Ovary (tissue), 9 donors: ENCODE data around the gene HSPB7. TPM values are rescaled to one million over a fixed set of nuclear protein-coding genes. Genes with fewer than 3 reads are reported as not detected.
"Not testable (repeated sequence)": the region's sequence is repeated elsewhere in the genome, so short reads cannot be mapped to it uniquely, and the experiment has no call there.

Experiments
- DNase-seq, 5 donors: peaks; one replicate each; pipeline ENCODE4 v3.0.0-alpha.2; 2019 to 2020
- H3K27ac ChIP-seq, 2 donors: fragments of 200-600 bp; one replicate each; pipeline versions ENCODE4 v1.5.1 to v1.8.0; 2019 to 2022
- H3K27me3 ChIP-seq: fragments of 200-600 bp; one replicate; pipeline ENCODE4 v1.8.0; 2022
- H3K36me3 ChIP-seq: fragments of 200-600 bp; sonication (generic); one replicate; pipeline ENCODE4 v1.5.1; 2019
- H3K4me1 ChIP-seq: one replicate; pipeline ENCODE4 v1.8.1; 2013; ENCODE audit warnings: mild to moderate bottlenecking, moderate library complexity; ENCODE audit not compliant: insufficient read depth
- H3K4me3 ChIP-seq: fragments of 200-600 bp; sonication (generic); one replicate; pipeline ENCODE4 v1.5.1; 2017
- H3K9me3 ChIP-seq, 2 donors: fragments of 200-600 bp in 1 of 2; sonication (generic) in 1 of 2; one replicate each; pipeline versions ENCODE4 v1.5.1 to v1.8.1; 2013 to 2019; ENCODE audit warnings: mild to moderate bottlenecking in 1 of 2, moderate library complexity in 1 of 2
- EP300 ChIP-seq: sonication (generic); formaldehyde crosslinking; IDR thresholded peaks from one replicate; pipeline ENCODE4 v1.6.1; 2017; ENCODE audit warnings: antibody characterized with exemption
- POLR2A ChIP-seq: fragments of 450-650 bp; IDR thresholded peaks from one replicate; pipeline ENCODE4 v1.6.1; 2017; ENCODE audit warnings: antibody characterized with exemption, mild to moderate bottlenecking, moderate library complexity
- WGBS, 3 donors: extraction: QIAGEN DNeasy Blood & Tissue Kit in 1 of 3; methylation state at CpG; one replicate each; pipeline versions ENCODE4 v1.1.5 to v1.1.7; 2013 to 2017; 5-methylcytosine and 5-hydroxymethylcytosine counted together
- intact Hi-C, 4 donors: fragments of 100-400 bp; cut with DNase I; formaldehyde crosslinking; loops; one replicate each; pipeline versions ENCODE4 v1.11.0 to v1.15.1; 2022 to 2023
- polyA plus RNA-seq, 2 donors: library from polyadenylated mRNA; stranded (reverse); fragments of 200-250 nt in 1 of 2; fragments of 350-450 nt in 1 of 2; fragmentation: Illumina TruSeq in 1 of 2; extraction: RNeasy Lipid Tissue Mini Kit (QIAGEN cat#74804) in 1 of 2; gene quantifications; one replicate each; pipeline ENCODE4 v1.2.3, GENCODE V29; 2013 to 2014
- total RNA-seq, 7 donors: library from RNA; depleted of rRNA in 2 of 7; stranded (reverse); fragments of >200 nt in 2 of 7; fragmentation: NEBNext Ultra II Directional in 3 of 7; extraction: Animal tissue kit (Norgen Biotek cat#: 25700) in 3 of 7; gene quantifications; one replicate each; pipeline versions ENCODE4 v1.1.0 to v1.2.4, GENCODE V29; 2016 to 2023
- TF ChIP-seq, protein P1 (sequence below), 3 donors: fragments of 450-650 bp in 2 of 3; fragments of 200-600 bp in 1 of 3; IDR thresholded peaks; one replicate each; pipeline versions ENCODE4 v1.5.1 to v1.8.0; 2016 to 2022; ENCODE audit warnings: antibody characterized with exemption in 3 of 3, mild to moderate bottlenecking in 1 of 3
- donor health status: DM: no; HTN: no; CAD: no; lungs with moderate emphysema.
- donor health status: DM: no; HTN: no; CAD: no.
- donor health status: Bipolar disorder and iron deficiency.
- donor health status: DM: yes; HTN: yes; CAD: no.
- donor health status: DM: no; HTN: no; CAD: no.
- donor health status: DM: yes; HTN: yes; CAD: no.

Gene HSPB7
- total and polyA plus RNA-seq, 9 donors, result 1.9 to 68.7 (median 30.9) TPM

DNA sequence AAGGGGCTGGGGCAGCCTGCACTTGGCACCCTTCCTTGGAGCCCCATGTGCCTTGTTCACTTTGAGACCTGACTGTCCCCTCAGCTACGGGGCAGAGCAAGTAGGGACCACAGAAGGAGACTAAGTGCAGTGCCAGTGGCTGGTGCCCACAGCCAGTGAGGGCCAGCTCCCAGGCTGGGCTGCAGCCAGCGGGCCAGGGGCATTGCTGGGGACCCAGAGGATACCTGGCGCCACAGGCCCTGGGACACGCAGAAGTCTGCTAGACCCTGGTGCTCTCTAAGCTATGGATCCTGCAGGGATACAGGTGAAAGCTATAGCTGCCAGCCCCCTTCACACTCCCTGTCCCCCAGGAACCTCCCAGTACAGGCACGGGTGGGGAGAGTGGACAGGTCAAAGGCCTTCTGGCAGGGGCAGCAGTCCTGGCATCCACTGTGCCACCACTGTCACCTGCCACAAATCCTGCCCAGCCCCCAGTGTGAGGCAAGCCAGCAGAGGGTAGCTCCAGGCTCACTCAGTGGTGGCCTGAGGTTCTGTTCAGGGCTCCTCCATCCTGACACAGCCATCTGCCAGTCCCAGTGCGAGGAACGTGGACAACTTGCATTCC, 5.3 kb upstream of the HSPB7 start:
- Histone ChIP-seq H3K4me3 (no peak overlapping the region), H3K4me1 (peaks cover 18% of the 10 kb centered on the region), H3K9me3 (no peaks in the 10 kb centered on the region), H3K27ac (peak overlapping the region in 1 of 2 donors; percentile 10), H3K36me3 (no peaks in the 10 kb centered on the region), H3K27me3 (no peaks in the 10 kb centered on the region)
- intact Hi-C loops, result no loop called here
- DNase-seq, result peak in 1 of 5 donors; percentile 25
- TF ChIP-seq, protein P1, sequence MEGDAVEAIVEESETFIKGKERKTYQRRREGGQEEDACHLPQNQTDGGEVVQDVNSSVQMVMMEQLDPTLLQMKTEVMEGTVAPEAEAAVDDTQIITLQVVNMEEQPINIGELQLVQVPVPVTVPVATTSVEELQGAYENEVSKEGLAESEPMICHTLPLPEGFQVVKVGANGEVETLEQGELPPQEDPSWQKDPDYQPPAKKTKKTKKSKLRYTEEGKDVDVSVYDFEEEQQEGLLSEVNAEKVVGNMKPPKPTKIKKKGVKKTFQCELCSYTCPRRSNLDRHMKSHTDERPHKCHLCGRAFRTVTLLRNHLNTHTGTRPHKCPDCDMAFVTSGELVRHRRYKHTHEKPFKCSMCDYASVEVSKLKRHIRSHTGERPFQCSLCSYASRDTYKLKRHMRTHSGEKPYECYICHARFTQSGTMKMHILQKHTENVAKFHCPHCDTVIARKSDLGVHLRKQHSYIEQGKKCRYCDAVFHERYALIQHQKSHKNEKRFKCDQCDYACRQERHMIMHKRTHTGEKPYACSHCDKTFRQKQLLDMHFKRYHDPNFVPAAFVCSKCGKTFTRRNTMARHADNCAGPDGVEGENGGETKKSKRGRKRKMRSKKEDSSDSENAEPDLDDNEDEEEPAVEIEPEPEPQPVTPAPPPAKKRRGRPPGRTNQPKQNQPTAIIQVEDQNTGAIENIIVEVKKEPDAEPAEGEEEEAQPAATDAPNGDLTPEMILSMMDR (IDR thresholded peaks at IDR 0.05), result no peak
- no peak for TF ChIP-seq POLR2A
- no peak for TF ChIP-seq EP300
- WGBS, 3 donors, result 77 to 83% (median 83%) methylated on average over 6 to 7 of the region's 7 CpGs

DNA sequence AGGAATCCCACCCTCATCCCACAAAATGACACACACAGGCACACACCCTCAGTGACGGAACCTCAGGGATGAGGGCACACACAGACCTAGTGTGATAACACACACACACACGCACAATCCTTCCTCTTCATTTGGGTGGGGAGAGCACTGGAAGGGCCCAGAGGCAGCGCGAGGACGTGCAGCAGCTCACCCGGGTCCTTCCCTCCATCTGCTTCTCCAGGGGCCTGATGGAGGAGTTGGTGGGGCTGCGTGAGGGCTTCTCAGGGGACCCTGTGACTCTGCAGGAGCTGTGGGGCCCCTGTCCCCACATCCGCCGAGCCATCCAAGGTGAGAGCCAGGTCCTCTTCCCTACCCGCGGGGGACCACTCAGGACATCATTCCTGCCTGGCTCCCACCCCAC, 4.5 kb upstream of the HSPB7 start:
- TF ChIP-seq EP300 (no peak), POLR2A (no peak)
- TF ChIP-seq, protein P1 (IDR thresholded peaks at IDR 0.05), result no peak
- Histone ChIP-seq H3K27ac (peak overlapping the region in 1 of 2 donors; percentile 63), H3K4me1 (peaks cover 21% of the 10 kb centered on the region), H3K9me3 (no peaks in the 10 kb centered on the region), H3K27me3 (no peaks in the 10 kb centered on the region), H3K36me3 (no peaks in the 10 kb centered on the region), H3K4me3 (no peak overlapping the region)
- DNase-seq, result peak in 1 of 5 donors; percentile 24
- WGBS, 3 donors, result 80 to 86% (median 86%) methylated on average over 11 of the region's 11 CpGs
- intact Hi-C loops, result no loop called here

DNA sequence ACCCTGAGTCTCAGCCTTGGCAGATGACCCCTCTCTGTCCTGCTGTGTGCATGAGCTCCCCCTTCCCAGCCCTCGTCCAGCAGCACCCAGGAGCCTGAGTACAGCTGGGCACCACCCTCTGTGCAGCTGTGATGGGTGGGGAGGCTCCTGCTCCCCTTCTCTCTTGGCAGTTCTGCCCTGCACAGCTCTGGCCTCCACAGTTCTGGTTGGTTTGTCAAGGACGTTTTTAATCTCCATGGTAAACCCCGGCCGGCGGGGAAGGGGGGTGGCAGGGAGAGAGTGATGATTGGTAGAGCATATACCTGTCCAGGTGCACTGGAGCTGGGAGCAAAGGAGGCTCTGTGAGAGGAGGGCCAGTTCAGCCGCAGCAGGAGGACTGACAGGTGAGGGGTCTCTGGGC, 3.8 kb upstream of the HSPB7 start, which contains the start of gene CLCNKA:
Gene CLCNKA (plus strand): TSS at position 356 of the 400 bp plus-strand sequence. CDS start 584 bp downstream, outside the sequence.
- intact Hi-C loops, result no loop called here
- TF ChIP-seq, protein P1 (IDR thresholded peaks at IDR 0.05), result no peak
- TF ChIP-seq EP300 (no peak), POLR2A (no peak)
- Histone ChIP-seq H3K4me1 (peaks cover 22% of the 10 kb centered on the region), H3K9me3 (no peaks in the 10 kb centered on the region), H3K27ac (peak within 1 kb of the TSS in 1 of 2 donors; percentile 63), H3K4me3 (no peak within 1 kb of the TSS), H3K36me3 (no peaks in the 10 kb centered on the region), H3K27me3 (no peaks in the 10 kb centered on the region)
- DNase-seq, result peak in 3 of 5 donors; percentile 37 to 55 (median 50)
- 21 to 30% (median 24%) methylated on average over 6 of the region's 6 CpGs for WGBS, 3 donors

DNA sequence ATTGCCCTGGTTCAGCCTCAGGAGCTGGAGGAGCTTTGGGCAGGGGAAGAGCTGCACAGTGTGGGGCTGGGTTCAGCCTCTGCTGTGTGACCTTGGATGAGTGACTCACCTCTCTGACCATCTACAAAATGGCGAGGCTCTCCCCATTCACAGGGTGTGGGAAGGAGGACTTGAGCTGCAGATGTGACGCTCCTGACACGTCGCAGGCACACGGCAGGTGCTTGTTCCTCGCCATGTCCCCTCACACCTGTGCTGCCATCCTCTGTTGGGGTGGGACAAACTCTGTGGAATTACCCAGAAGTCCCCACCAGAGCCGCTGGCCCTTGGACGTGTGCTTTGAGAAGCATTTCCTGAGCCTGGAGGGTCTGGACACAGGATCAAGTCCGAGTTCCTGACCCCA, 3.0 kb upstream of the HSPB7 start:
- intact Hi-C loops, H3K9me3 ChIP-seq, H3K36me3 ChIP-seq, H3K4me3 ChIP-seq, H3K27me3 ChIP-seq: not testable (repeated sequence)
- WGBS, 3 donors, result 74 to 89% (median 85%) methylated on average over 8 to 9 of the region's 9 CpGs
- Histone ChIP-seq H3K27ac (peak overlapping the region in 1 of 2 donors; percentile 98), H3K4me1 (peaks cover 22% of the 10 kb centered on the region)
- peak in 1 of 5 donors; percentile 32 for DNase-seq

DNA sequence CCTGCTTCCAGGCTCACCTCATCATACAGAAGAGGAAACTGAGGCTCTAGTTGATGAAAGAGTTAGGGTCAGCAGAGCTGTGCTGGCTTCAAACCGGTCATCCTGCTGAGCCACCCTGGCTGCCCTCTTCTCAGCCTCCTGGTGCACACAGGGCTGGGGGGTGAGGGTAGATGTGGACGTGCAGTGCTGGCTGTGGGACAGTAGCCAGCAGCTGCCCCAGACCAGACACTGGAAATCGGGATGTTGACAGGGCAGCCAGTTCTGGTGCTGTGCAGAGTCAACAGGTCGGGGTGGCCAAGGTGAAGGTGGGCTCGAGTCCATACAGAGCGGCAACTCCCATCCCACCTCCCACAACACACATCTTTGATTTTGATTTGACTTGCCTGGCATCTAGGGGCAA, 2.5 kb upstream of the HSPB7 start:
- TF ChIP-seq, protein P1 (IDR thresholded peaks at IDR 0.05), result no peak
- TF ChIP-seq EP300 (no peak), POLR2A (no peak)
- Histone ChIP-seq H3K4me3 (no peak overlapping the region), H3K27me3 (no peaks in the 10 kb centered on the region), H3K4me1 (peaks cover 22% of the 10 kb centered on the region), H3K9me3 (no peaks in the 10 kb centered on the region), H3K36me3 (no peaks in the 10 kb centered on the region), H3K27ac (peak overlapping the region; percentile 94 to 98)
- DNase-seq, result peak in 3 of 5 donors; percentile 28 to 50 (median 45)
- 66 to 76% (median 72%) methylated on average over 6 of the region's 6 CpGs for WGBS, 3 donors
- intact Hi-C loops, result no loop called here
